CD4-positive, alpha-beta T cell treated with Interleukin-21 for 1 hour (primary cell): ENCODE results near the gene DPEP3.
"Not testable (repeated sequence)": the region's sequence is repeated elsewhere in the genome, so short reads cannot be mapped to it uniquely, and the experiment has no call there.

Source experiments
- DNase-seq: peaks from one replicate; pipeline ENCODE4 v3.0.0-alpha.2; 2020

The DPEP3 gene

DNA sequence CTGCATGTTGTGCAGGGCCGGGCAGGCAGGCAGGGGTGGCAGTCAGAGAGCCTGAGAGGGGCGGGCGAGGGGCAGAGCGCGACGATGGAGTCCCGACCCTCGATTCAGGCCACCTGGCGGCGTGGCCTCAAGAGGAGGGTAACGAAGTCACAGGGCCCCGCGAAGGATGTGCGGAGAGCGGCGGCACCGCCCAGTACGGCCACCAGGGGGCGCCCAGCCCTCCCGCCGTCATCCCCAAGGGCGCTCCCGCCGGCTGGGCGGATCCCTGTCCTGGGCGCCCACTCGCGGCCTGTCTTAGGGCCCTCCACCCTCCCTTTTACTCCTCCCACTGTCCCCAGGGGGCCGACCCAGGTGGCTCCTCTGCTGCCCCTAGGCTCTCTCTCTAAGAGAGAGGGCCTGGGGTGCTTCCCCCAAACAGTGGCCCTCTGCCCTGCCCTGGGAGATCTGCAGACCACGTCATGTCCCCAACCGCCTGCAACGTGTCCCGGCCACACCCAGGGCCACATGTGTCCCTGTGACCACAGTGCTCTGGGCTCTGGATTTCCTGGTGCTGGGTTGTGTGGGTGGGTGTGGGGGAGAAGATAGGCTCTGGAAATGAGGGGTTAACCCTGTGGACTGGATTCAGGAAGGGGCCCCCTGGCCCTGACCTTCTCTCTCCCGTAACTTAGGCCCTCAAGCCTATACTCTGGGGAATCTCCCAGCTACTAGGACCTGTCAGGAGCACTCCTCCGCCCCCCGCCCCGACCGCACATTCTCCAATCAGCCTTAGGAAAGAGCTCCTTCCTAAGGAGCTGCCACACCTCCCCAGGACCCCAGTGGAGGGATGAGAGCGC, 13.1 kb upstream of the DPEP3 start:
- DNase-seq: peak; percentile 85

DNA sequence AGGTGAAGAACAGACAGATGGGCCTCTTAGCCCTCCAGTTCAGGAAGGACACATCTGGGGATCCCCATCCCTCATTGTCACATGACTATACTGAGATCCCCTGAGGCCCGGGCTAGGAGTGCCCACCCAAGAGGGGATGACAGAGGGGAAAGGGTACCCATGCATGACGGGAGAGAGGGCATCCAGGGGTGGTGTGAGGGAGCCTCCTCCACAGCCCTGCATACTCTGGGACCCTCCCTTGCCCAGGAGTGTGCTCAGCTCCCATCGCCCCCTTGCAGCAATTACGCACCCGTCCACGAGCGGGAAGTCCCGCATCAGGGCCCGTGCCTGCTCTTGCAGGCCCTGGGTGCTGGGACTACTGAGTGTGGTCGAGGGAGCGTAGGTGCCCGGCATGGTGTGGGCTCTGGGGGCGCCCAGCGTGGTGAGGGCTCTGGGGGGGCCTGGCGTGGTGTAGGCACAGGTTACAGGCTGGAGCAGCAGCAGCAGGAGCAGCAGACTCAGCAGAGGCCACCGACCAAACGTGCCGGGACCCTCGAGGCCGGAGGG, 12.4 kb upstream of the DPEP3 start:
- no peak for DNase-seq

GRCh38 chr16:67990018-67990386, 9.7 kb upstream of the DPEP3 start:
- no peak for DNase-seq

DNA sequence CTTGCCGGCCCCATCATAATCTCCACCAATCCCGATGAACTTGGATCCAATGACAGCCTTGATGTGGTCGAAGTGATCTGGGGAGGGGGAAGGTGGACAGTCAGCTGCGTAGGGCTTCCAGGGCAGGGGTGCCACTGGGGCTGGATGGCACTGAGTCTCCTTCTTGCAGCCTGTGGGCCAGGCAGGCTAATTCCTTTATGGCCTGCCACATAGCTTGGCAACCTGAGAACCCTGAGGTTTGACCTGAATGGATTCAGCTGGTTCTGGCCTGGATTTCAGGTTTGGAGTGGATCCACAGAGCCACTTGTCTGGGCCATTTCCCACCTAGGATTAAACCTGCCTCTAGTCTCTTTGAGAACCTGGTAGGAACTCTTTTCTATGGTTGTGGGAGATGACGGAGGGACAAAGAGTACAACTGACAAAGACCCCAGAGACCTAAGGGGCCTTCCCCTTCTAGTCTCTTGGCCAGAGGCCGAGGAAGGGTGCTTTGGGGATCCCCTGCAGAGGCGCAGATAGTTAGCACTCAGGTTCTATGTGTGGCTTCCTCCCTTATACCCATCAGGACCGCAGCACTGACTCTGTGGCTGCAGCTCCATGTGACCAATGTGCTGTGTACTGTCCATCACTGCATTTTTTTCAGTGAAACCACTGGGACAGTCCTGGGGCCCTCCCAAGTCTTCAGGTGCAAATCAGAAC, 9.2 kb upstream of the DPEP3 start:
- DNase-seq: no peak

GRCh38 chr16:67988675-67989074, 8.4 kb upstream of the DPEP3 start:
- no peak for DNase-seq

- no peak for DNase-seq
These were observed 7.3 kb upstream of the DPEP3 start for GRCh38 chr16:67987460-67988160.

- DNase-seq: no peak
These were observed 6.7 kb upstream of the DPEP3 start for GRCh38 chr16:67986949-67987348.

GRCh38 chr16:67982011-67982696, 1.9 kb upstream of the DPEP3 start:
- no peak for DNase-seq

GRCh38 chr16:67977469-67978227, 2.7 kb downstream of the DPEP3 start:
- DNase-seq: no peak

DNA sequence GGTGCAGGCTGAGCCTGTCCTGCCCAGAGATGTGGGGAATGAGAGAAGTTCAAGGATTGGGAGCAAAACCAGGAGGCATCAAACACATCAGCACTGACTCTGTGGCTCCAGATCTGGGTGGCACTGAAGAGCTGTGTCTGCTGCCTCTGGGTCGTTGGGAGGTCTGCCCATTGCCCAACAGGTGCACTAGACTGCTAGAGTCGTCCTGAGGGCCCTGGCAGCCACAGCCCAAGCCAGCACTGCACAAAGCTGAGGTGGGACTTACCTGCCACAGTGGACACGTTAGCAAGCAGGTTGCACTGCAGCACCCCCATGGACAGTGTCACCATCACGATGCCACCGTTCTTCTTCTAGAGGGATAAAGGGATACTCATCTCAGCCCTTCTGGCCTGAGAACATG, 3.3 kb downstream of the DPEP3 start:
- DNase-seq: no peak

DNA sequence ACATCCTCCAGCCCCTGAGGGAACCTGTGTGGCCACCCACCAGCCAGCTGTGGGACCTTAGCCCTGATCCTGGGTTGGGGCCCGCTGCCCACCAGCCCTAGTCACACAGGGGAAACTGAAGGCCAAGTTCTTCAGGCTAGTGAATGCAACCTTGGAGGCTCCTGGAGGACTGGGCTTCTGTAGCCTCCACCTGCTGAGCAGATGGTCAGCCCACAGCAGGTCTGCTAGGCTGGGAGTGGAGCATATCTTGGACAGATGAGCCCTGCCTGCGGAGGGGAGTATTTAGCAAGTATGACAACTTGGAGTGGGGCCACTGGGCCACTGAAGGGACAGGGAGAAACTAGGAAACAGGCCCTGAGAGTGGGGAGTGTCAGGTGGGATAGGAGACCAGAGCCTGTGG, 4.1 kb downstream of the DPEP3 start:
- no peak for DNase-seq

DNA sequence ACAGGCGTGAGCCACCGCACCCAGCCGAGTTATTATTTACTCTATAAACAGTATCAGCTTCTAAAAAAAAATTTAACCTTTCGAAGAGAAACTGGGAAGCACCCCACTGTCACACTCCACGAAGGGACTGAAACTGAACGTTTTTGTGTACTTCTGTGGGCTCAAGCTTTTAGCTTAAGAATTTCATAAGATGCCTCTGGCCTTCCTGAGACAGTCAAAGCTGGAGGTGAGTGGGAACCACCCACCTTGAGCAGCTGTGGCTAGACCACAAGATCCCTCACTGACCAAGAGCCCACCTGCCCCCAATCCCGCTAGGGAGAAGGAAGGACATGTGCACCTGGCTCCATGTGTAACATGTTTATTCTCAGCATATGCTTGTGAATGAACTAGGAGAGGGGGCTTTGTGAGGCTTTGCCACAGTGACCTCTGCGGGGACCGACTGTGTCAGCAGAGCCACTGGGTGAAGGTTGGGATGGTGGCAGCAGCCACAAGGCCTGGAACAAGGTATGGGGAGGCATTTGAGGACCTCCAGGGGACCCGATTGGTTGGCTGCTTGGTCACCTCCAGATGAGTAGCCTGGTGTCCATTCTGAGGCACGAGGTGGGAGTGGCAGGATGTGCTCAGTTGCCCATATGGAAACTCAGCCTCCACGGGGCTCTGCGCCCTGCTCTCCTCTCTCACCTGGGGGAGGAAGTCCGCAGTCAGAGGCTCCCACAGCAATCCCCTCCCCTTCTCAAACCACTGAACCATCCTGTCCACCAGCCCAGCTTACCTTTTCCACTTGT, 4.8 kb downstream of the DPEP3 start:
- no peak for DNase-seq

DNA sequence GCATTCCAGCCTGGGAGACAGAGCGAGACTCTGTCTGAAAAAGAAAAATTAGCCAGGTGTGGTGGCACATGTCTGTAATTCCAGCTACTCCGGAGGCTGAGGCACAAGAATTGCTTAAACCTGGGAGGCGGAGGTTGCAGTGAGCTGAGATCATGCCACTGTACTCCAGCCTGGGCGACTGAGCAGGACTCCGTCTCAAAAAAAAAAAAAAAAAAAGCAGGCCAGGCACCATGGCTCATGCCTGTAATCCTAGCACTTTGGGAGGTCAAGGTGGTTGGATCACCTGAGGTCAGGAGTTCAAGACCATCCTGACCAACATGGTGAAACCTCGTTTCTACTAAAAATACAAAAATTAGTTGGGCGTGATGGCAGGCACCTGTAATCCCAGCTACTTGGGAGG, 8.0 kb downstream of the DPEP3 start:
- not testable (repeated sequence) for DNase-seq

DNA sequence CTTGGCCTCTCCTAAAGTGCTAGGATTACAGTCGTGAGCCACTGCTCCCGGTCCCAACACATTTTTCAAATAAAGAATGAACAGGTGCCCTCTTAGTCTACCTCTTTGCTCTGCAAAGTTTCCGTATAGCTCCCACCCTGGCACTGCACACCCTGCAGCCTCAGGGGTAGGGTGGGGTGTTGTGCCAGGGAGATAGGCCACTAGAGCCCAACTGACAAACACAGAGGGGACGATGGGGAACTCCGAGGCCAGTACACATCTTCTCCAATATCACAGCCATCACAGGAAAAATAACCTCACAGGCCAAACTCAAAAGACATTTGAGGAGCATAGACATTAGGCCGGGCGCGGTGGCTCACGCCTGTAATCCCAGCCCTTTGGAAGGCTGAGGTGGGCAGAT, 9.2 kb downstream of the DPEP3 start:
- DNase-seq: no peak

GRCh38 chr16:67969254-67970039, 10.9 kb downstream of the DPEP3 start:
- DNase-seq: peak; percentile 36

- DNase-seq: peak; percentile 92
These were observed 11.7 kb downstream of the DPEP3 start, which contains the start of gene SLC12A4 for GRCh38 chr16:67968400-67969253. SLC12A4 (minus strand) TSS chr16:67968637; CDS start chr16:67968553, 84 bp downstream.

DNA sequence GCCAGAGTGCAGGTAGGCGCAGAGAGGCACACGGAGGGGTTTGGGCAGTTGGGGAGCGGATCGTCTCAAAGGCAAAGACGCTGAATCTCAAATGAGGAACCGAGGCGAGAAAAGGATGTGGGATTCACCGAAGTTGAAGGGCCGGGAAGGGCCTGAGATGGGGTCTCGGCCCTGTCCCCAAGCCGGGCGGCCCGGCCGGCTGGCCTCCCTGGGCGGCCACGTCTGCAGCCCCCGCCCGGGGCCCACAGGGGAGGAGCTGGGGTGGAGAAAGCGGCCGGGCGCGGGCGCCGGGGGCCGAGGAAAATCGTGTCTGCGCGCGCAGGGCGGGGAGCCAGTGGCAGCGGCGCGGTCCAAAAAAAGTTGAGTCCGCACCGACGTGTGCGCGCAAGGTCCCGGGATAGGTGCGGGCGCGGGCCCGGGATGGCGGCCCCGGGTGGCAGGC, 12.3 kb downstream of the DPEP3 start:
- DNase-seq: no peak

DNA sequence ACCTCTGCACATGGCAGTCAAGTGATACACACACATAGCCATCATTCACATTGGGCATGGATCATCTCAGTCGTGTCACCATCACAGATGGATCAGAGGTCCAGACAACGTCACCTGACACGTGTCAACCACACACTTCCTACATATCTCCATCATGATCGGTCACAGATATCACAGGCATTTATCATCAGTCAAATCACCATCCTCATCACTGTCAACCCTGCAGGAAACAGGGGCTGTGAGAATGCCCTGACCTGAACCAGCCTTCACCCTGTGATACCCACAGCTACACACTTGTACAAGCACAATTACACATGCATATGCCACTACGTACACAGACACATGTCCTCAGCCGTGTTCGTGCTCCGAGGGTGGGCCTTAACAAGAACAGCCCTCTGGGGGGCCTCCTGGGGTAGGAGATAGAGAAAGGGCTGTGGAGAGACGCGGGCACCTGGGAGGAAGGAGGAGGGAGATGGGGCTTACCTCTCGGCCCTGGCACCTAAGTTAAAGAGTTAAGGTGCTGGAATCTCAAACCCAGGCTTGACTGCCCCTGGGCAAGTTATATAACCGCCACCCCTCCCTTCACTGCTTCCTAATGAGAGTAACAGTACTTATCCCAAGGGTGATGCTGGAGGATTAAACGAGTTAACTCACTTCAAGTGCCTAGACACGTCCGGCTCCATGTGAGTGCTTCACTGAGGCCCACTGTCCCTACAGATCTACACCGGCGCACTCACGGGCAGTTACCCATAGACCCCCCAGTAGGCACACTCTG, 12.9 kb downstream of the DPEP3 start:
- peak; percentile 44 for DNase-seq
